Gastroesophageal sphincter (tissue), 3 donors: ENCODE results near the gene ULK1.

Experiments used
- EP300 ChIP-seq: sonication (generic); formaldehyde crosslinking; IDR thresholded peaks from one replicate; pipeline ENCODE4 v1.6.1; 2017; ENCODE audit warnings: antibody characterized with exemption, mild to moderate bottlenecking
- POLR2A ChIP-seq, 2 donors: fragments of 450-650 bp; IDR thresholded peaks; one replicate each; pipeline ENCODE4 v1.6.1; 2017; ENCODE audit warnings: antibody characterized with exemption in 2 of 2, mild to moderate bottlenecking in 2 of 2, moderate library complexity in 1 of 2
- POLR2AphosphoS5 ChIP-seq: sonication (generic); formaldehyde crosslinking; IDR thresholded peaks from one replicate; pipeline ENCODE4 v1.6.1; 2017; ENCODE audit warnings: antibody characterized with exemption
- TF ChIP-seq, protein P1 (sequence below), 4 experiments: fragments of 200-600 bp in 2 of 4; fragments of 450-650 bp in 2 of 4; sonication (generic) in 1 of 4; IDR thresholded peaks; one replicate each; pipeline ENCODE4 v1.5.1; 2017 to 2019; ENCODE audit warnings: antibody characterized with exemption in 4 of 4, mild to moderate bottlenecking in 2 of 4, moderate library complexity in 2 of 4

- no peak for TF ChIP-seq POLR2AphosphoS5
- TF ChIP-seq, protein P1, sequence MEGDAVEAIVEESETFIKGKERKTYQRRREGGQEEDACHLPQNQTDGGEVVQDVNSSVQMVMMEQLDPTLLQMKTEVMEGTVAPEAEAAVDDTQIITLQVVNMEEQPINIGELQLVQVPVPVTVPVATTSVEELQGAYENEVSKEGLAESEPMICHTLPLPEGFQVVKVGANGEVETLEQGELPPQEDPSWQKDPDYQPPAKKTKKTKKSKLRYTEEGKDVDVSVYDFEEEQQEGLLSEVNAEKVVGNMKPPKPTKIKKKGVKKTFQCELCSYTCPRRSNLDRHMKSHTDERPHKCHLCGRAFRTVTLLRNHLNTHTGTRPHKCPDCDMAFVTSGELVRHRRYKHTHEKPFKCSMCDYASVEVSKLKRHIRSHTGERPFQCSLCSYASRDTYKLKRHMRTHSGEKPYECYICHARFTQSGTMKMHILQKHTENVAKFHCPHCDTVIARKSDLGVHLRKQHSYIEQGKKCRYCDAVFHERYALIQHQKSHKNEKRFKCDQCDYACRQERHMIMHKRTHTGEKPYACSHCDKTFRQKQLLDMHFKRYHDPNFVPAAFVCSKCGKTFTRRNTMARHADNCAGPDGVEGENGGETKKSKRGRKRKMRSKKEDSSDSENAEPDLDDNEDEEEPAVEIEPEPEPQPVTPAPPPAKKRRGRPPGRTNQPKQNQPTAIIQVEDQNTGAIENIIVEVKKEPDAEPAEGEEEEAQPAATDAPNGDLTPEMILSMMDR (IDR thresholded peaks at IDR 0.05): no peak
- TF ChIP-seq EP300: no peak
- TF ChIP-seq POLR2A (IDR thresholded peaks at IDR 0.05): no peak
These were observed 22.7 kb upstream of the ULK1 start for GRCh38 chr12:131871677-131872076.
